ENCODE data around the gene MRTFA. TPM values are rescaled to one million over a fixed set of nuclear protein-coding genes. Genes with fewer than 3 reads are reported as not detected.

MRTFA gene
- total and polyA plus RNA-seq, 12 donors = 12.3 to 141 (median 41.6) TPM

GRCh38 chr22:40374567-40374966 lies 262.0 kb downstream of the MRTFA start:
- intact Hi-C loops (cut with DNase I) = no loop called here
- Histone ChIP-seq H3K4me3 (no peak overlapping the region), H3K9me3 (replicated peaks in 1 of 3) (no peaks in the 10 kb centered on the region), H3K4me1 (replicated peaks in 1 of 2) (peaks cover 9 to 22% of the 10 kb centered on the region in 2 donors), H3K27ac (no peak overlapping the region), H3K36me3 (replicated peaks in 1 of 2) (no peaks in the 10 kb centered on the region), H3K27me3 (no peaks in the 10 kb centered on the region)
- DNase-seq = no peak
- 89 to 100% (median 93%) methylated on average over 5 to 8 of the region's 8 CpGs for WGBS, 4 donors
- TF ChIP-seq POLR2A (IDR thresholded peaks at IDR 0.05) (no peak), CTCF (IDR thresholded peaks at IDR 0.05) (no peak)

- TF ChIP-seq POLR2A (IDR thresholded peaks at IDR 0.05) = no peak
- no peak for TF ChIP-seq CTCF (IDR thresholded peaks at IDR 0.05)
- WGBS, 4 donors = 81 to 85% (median 82%) methylated on average over 3 of the region's 3 CpGs
- Histone ChIP-seq H3K27ac (no peak overlapping the region), H3K27me3 (no peaks in the 10 kb centered on the region), H3K9me3 (replicated peaks in 1 of 3) (no peaks in the 10 kb centered on the region), H3K36me3 (replicated peaks in 1 of 2) (peaks cover 0 to 34% of the 10 kb centered on the region in 2 donors), H3K4me3 (no peak overlapping the region), H3K4me1 (replicated peaks in 1 of 2) (peaks cover 9 to 22% of the 10 kb centered on the region in 2 donors)
- no peak for DNase-seq
- intact Hi-C loops (cut with DNase I) = no loop called here
Measured at GRCh38 chr22:40368836-40369235, 267.7 kb downstream of the MRTFA start.

GRCh38 chr22:40368016-40368415 lies 268.5 kb downstream of the MRTFA start:
- TF ChIP-seq POLR2A (IDR thresholded peaks at IDR 0.05) (no peak), CTCF (IDR thresholded peaks at IDR 0.05) (no peak)
- no peak overlapping the region for H3K4me3 ChIP-seq
- 86 to 93% (median 90%) methylated on average over 6 of the region's 6 CpGs for WGBS, 4 donors
- DNase-seq = no peak
- H3K9me3 ChIP-seq (replicated peaks in 1 of 3) = no peaks in the 10 kb centered on the region
- H3K4me1 ChIP-seq (replicated peaks in 1 of 2) = peaks cover 8 to 17% of the 10 kb centered on the region in 2 donors
- no peaks in the 10 kb centered on the region for H3K27me3 ChIP-seq
- peaks cover 0 to 43% of the 10 kb centered on the region in 2 donors for H3K36me3 ChIP-seq (replicated peaks in 1 of 2)
- intact Hi-C loops (cut with DNase I) = no loop called here
- H3K27ac ChIP-seq = no peak overlapping the region

- Histone ChIP-seq H3K27ac (no peak overlapping the region), H3K36me3 (replicated peaks in 1 of 2) (peaks cover 0 to 49% of the 10 kb centered on the region in 2 donors), H3K27me3 (no peaks in the 10 kb centered on the region), H3K4me3 (no peak overlapping the region), H3K4me1 (replicated peaks in 1 of 2) (peaks cover 1 to 10% of the 10 kb centered on the region in 2 donors), H3K9me3 (replicated peaks in 1 of 3) (no peaks in the 10 kb centered on the region)
- no peak for DNase-seq
- TF ChIP-seq CTCF (IDR thresholded peaks at IDR 0.05) = no peak
- no peak for TF ChIP-seq POLR2A (IDR thresholded peaks at IDR 0.05)
- WGBS, 4 donors = 73 to 80% (median 76%) methylated on average over 6 of the region's 6 CpGs
- intact Hi-C loops (cut with DNase I) = no loop called here
Measured at GRCh38 chr22:40367342-40367741, 269.2 kb downstream of the MRTFA start.

Data from adrenal gland (tissue), 12 donors.